IPS DF 6.9 (cell line): Measurements from ENCODE around the gene PSMA3.
"Not testable (repeated sequence)": the region's sequence is repeated elsewhere in the genome, so short reads cannot be mapped to it uniquely, and the experiment has no call there.

Source experiments
- DNase-seq: peaks from one replicate; pipeline ENCODE4 v3.0.0-alpha.2; 2013; ENCODE audit warnings: low read depth, low spot score
- H3K27ac ChIP-seq: one replicate; pipeline ENCODE4 v1.5.1; 2013; ENCODE audit warnings: low read length, control low read depth
- H3K27me3 ChIP-seq: 2 replicates; pipeline ENCODE4 v1.6.1; 2013; ENCODE audit warnings: mild to moderate bottlenecking, low read length; ENCODE audit not compliant: control insufficient read depth, insufficient read depth
- H3K36me3 ChIP-seq: 2 replicates; pipeline ENCODE4 v1.6.1; 2013; ENCODE audit warnings: low read length; ENCODE audit not compliant: control insufficient read depth, insufficient read depth
- H3K4me1 ChIP-seq: 2 replicates; pipeline ENCODE4 v1.6.1; 2013; ENCODE audit warnings: low read length; ENCODE audit not compliant: control insufficient read depth, insufficient read depth
- H3K4me3 ChIP-seq: 2 replicates; pipeline ENCODE4 v1.5.1; 2013; ENCODE audit warnings: mild to moderate bottlenecking, low read length
- H3K9me3 ChIP-seq: 2 replicates; pipeline ENCODE4 v1.6.1; 2013; ENCODE audit warnings: low read length, inconsistent platforms; ENCODE audit not compliant: control insufficient read depth, insufficient read depth
- WGBS: extraction: QIAGEN DNeasy Blood & Tissue Kit; methylation state at CpG from one replicate; pipeline ENCODE4 v1.1.7; 2013; ENCODE audit warnings: mixed read lengths, missing lambda C conversion rate; ENCODE audit not compliant: insufficient read length, insufficient coverage; 5-methylcytosine and 5-hydroxymethylcytosine counted together

The PSMA3 gene

DNA sequence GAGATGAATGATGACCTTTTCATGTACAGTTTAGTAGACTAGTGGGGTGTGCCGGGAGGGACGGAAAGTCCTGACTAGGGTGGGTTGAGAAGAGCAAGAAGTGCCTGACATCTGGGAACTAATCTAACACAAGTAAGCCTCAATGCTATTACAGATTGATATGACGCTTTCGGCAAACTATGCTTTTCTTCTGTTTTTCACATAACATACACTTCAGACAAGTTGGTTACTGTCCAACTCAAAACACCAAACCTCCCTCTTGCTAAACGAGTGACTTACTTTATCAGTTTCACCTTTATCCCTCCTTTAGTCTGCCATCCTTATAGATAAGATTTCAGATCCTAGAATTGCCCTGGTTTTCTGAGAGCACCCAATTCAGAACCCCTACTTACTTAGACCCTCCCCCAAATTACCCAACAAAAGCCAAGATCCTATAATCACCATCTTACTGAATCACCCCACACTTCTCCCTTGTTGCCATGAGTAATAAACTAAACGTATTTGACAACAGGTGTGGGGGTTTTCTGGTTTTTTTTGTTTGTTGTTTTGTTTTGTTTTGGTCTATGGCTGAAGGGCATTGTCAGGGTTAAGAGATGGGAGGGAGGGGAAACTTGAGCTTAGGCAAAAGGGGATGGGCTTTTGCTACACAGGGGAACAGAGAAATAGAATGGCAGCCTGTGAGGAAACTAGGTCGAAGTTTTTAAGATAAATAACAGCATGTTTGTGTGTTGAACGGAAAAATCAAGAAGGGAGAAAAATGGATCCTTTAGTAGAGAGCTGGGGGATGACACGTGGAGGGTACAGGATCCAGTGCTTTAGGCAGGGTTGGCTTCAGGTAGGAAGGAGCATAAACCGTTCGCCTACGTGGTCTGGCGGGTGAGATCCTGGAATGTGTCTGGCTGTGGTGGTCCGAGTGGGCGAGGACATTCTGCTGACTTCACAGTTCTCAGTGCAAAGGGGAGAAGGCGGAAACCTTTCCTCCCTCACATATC is 6.1 kb upstream of the PSMA3 start:
- no peaks in the 10 kb centered on the region for H3K36me3 ChIP-seq
- no peak overlapping the region; the same call in 1 of the 2 replicates for H3K4me3 ChIP-seq
- H3K27ac ChIP-seq: no peak overlapping the region
- H3K9me3 ChIP-seq: no peaks in the 10 kb centered on the region
- WGBS: no CpG with 5 or more reads among the region's 16 CpGs
- peaks cover 1% of the 10 kb centered on the region; the same call in 1 of the 2 replicates for H3K4me1 ChIP-seq
- DNase-seq: no peak
- no peaks in the 10 kb centered on the region for H3K27me3 ChIP-seq

DNA sequence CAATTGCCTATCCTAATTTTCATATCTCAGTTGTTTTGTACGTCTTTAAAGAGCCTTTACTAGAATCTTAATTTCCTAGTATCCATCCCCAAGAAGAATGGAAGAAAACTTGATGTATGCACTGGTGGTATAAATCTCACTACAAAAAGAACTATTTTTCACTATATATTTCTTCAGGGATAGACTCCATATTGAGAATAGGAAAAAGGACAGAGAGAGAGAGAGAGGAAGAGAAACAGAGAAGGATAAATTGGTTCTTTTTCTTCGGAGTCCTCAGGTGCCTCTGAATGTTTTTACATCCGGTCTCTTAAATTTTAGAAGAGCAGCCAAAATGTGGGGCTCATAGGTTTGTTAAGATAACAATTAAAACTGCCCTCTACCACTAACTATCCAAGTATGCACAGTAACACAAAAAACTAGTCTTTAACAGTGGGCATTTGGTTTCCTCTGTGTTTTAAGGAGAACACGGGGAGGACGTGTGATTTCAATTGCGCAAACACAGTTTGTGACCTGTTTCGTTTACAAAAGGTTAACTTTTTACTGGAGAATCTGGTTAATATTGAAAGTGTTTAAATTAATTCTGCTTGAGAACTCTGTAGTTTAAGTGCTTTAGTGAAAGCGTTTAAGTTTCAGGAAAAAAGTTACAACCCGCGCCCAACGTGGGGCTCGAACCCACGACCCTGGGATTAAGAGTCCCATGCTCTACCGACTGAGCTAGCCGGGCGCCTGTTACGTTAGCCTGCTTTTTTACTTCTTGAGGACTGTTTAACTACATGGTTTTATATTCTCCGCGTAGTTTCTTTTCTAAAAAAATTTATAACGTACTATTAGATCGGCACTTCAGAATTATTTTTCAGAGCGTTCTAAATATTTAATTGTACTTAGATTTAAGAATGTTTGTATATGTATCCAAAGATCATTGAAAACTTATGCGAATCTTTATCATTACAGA is 5.1 kb upstream of the PSMA3 start:
- no peak for DNase-seq
- WGBS: no CpG with 5 or more reads among the region's 23 CpGs
- Histone ChIP-seq H3K27ac (no peak overlapping the region), H3K36me3 (no peaks in the 10 kb centered on the region), H3K4me3 (peak overlapping the region; percentile 80; the same call in 1 of the 2 replicates), H3K9me3 (no peaks in the 10 kb centered on the region), H3K27me3 (no peaks in the 10 kb centered on the region), H3K4me1 (peaks cover 1% of the 10 kb centered on the region; the same call in 1 of the 2 replicates)

DNA sequence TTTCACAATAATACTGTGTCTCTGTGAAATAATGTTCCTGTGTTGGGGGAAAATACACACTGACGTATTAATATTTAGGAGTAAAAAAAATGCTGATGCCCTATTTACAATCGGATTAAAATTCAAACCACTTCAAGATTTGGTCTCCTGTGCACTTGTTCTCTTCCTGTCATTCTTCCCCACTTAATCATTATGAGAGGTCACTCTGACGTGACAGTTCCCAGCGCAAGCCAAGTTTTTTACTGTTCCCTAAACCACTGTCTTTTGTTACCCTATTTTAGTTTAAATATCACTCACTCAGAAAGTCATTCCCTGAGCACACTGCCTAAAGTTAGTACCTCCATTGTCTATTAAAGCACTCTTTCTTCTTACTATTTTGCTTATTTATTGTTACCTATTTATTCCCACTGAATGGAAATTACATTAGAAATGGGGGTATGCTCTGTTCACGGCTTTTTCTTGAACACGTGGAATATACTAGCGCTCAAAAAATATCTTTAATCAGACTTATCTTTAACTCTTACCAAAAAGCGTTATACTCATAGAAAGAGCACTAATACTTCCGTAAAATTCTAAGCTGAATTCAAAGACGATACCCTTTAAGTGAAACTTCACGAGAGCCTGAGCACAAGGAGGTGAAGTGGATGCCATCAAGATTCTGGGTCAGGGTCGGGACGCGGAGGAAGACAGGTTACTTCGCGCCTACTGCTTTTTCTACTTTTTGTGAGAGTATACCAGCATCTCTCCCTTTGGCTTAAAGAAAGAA is 670 bp upstream of the PSMA3 start:
- WGBS: no CpG with 5 or more reads among the region's 16 CpGs
- H3K36me3 ChIP-seq: no peaks in the 10 kb centered on the region
- H3K27ac ChIP-seq: no peak overlapping the region
- no peak for DNase-seq
- peak overlapping the region; percentile 54; the same call in 1 of the 2 replicates for H3K4me3 ChIP-seq
- H3K4me1 ChIP-seq: peaks cover 1% of the 10 kb centered on the region; the same call in 1 of the 2 replicates
- no peaks in the 10 kb centered on the region for H3K9me3 ChIP-seq
- H3K27me3 ChIP-seq: no peaks in the 10 kb centered on the region

- no peaks in the 10 kb centered on the region for H3K4me1 ChIP-seq
- DNase-seq: no peak
- peak overlapping the region; percentile 90; the same call in 1 of the 2 replicates for H3K4me3 ChIP-seq
- H3K9me3 ChIP-seq: no peaks in the 10 kb centered on the region
- H3K36me3 ChIP-seq: no peaks in the 10 kb centered on the region; the same call in 1 of the 2 replicates
- no peak overlapping the region for H3K27ac ChIP-seq
- WGBS: no CpG with 5 or more reads among the region's 3 CpGs
- no peaks in the 10 kb centered on the region for H3K27me3 ChIP-seq
Observed at GRCh38 chr14:58245562-58245961, 919 bp downstream of the PSMA3 start.

DNA sequence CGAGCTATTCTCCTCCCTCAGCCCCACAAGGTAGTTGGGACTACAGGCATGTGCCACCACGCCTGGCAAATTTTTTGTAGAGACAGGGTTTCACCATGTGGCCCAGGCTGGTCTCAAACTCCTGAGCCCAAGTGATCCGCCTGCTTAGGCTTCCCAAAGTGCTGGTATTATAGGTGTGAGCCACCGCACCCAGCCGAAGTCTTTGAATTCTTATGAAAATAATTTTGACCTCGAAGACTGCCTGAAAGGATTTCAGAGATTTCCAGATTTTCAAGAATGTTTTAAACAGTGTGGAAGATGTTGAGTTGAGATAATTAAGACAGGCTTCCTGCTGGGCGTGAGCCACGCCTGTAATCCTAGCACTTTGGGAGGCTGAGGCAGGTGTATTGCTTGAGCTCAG is 5.0 kb downstream of the PSMA3 start:
- DNase-seq: no peak
- Histone ChIP-seq H3K36me3 (peaks cover 6% of the 10 kb centered on the region; the same call in 1 of the 2 replicates), H3K4me1 (no peaks in the 10 kb centered on the region), H3K9me3 (no peaks in the 10 kb centered on the region), H3K27me3 (no peaks in the 10 kb centered on the region), H3K4me3 (no peak overlapping the region), H3K27ac (no peak overlapping the region)
- WGBS: no CpG with 5 or more reads among the region's 8 CpGs

- no peak for DNase-seq
- H3K27me3 ChIP-seq: no peaks in the 10 kb centered on the region
- no peak overlapping the region for H3K4me3 ChIP-seq
- no peaks in the 10 kb centered on the region for H3K4me1 ChIP-seq
- WGBS: no CpG with 5 or more reads among the region's 4 CpGs
- peaks cover 11% of the 10 kb centered on the region; the same call in 1 of the 2 replicates for H3K36me3 ChIP-seq
- no peaks in the 10 kb centered on the region for H3K9me3 ChIP-seq
- no peak overlapping the region for H3K27ac ChIP-seq
Observed at GRCh38 chr14:58258156-58258555, 13.5 kb downstream of the PSMA3 start.

GRCh38 chr14:58262005-58262404 is 17.4 kb downstream of the PSMA3 start:
- not testable (repeated sequence) for H3K9me3 ChIP-seq, H3K27ac ChIP-seq, H3K36me3 ChIP-seq, H3K27me3 ChIP-seq, H3K4me3 ChIP-seq, DNase-seq, H3K4me1 ChIP-seq
- no CpG with 5 or more reads among the region's 10 CpGs for WGBS

- Histone ChIP-seq H3K4me1 (no peaks in the 10 kb centered on the region), H3K36me3 (peaks cover 4% of the 10 kb centered on the region; the same call in 1 of the 2 replicates), H3K4me3 (no peak overlapping the region), H3K9me3 (no peaks in the 10 kb centered on the region), H3K27me3 (no peaks in the 10 kb centered on the region), H3K27ac (no peak overlapping the region)
- no peak for DNase-seq
Observed at GRCh38 chr14:58265401-58265800, 20.8 kb downstream of the PSMA3 start.

GRCh38 chr14:58270628-58271027 is 26.0 kb downstream of the PSMA3 start:
- H3K36me3 ChIP-seq: peaks cover 8% of the 10 kb centered on the region; the same call in 1 of the 2 replicates
- no peak overlapping the region for H3K4me3 ChIP-seq
- H3K27ac ChIP-seq: no peak overlapping the region
- H3K27me3 ChIP-seq: no peaks in the 10 kb centered on the region
- DNase-seq: no peak
- WGBS: no CpG with 5 or more reads among the region's 2 CpGs
- no peaks in the 10 kb centered on the region for H3K9me3 ChIP-seq
- no peaks in the 10 kb centered on the region for H3K4me1 ChIP-seq
